GM23338 (cell line): Measurements from ENCODE around the gene HVCN1.

Source experiments
- CREB1 ChIP-seq: fragments of 250-450 bp; sonication (Bioruptor Pico); IDR thresholded peaks from 2 replicates; pipeline ENCODE4 v1.5.0; 2020; ENCODE audit warnings: low read depth, mild to moderate bottlenecking, moderate library complexity
- ETS1 ChIP-seq: IDR thresholded peaks from 2 replicates; pipeline ENCODE4 v1.6.1; 2016; ENCODE audit warnings: antibody characterized with exemption
- POLR2AphosphoS5 ChIP-seq: IDR thresholded peaks from 2 replicates; pipeline ENCODE4 v1.6.1; 2016; ENCODE audit warnings: antibody characterized with exemption, low read depth
- TF ChIP-seq, protein P1 (sequence below), 2 experiments: fragments of 200-600 bp in 1 of 2; sonication (generic) in 1 of 2; conservative IDR thresholded peaks; 2 replicates each; pipeline versions ENCODE4 v1.5.1 to v1.6.1; 2016 to 2017; ENCODE audit warnings: antibody characterized with exemption in 2 of 2, low read depth in 2 of 2, mild to moderate bottlenecking in 2 of 2, moderate library complexity in 1 of 2

DNA sequence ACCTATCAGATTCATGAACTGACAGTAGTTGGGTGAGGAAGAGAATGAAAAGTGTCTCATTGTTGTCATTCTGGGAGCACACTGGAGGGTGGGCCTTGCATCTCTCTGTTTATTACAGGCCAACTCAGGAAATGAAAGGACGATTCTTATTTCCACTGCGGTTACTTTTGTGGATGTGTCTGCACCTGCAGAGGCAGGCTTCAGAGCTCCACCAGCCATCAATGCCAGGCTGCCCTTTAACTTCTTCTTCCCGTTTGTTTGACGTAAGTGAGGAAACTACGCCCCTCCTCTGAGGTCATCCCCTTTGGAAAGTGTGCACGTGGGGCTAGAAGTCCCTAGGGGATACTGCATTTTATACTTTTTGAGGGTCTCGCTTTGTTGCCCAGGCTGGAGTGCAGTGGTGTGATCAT lies 41.3 kb downstream of the HVCN1 start:
- TF ChIP-seq POLR2AphosphoS5 (no peak), CREB1 (CRISPR knock-in tag) (no peak), ETS1 (no peak)
- TF ChIP-seq, protein P1, sequence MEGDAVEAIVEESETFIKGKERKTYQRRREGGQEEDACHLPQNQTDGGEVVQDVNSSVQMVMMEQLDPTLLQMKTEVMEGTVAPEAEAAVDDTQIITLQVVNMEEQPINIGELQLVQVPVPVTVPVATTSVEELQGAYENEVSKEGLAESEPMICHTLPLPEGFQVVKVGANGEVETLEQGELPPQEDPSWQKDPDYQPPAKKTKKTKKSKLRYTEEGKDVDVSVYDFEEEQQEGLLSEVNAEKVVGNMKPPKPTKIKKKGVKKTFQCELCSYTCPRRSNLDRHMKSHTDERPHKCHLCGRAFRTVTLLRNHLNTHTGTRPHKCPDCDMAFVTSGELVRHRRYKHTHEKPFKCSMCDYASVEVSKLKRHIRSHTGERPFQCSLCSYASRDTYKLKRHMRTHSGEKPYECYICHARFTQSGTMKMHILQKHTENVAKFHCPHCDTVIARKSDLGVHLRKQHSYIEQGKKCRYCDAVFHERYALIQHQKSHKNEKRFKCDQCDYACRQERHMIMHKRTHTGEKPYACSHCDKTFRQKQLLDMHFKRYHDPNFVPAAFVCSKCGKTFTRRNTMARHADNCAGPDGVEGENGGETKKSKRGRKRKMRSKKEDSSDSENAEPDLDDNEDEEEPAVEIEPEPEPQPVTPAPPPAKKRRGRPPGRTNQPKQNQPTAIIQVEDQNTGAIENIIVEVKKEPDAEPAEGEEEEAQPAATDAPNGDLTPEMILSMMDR (conservative IDR thresholded peaks at IDR 0.05; ENCODE audit: low read depth in 2 of 2): no peak
